Posterior vena cava (tissue), 2 donors: ENCODE results near the gene NUP58. TPM values are rescaled to one million over a fixed set of nuclear protein-coding genes. Genes with fewer than 3 reads are reported as not detected.

Experiments used
- DNase-seq: peaks from one replicate; pipeline ENCODE4 v3.0.0-alpha.2; 2020; ENCODE audit warnings: low spot score
- intact Hi-C, 2 donors: fragments of 100-400 bp; cut with DNase I; formaldehyde crosslinking; loops; one replicate each; pipeline versions ENCODE4 v1.14.1 to v1.14.2; 2022 to 2023
- long read RNA-seq, 2 donors: library from polyadenylated mRNA; unstranded; transcript quantifications; one replicate each; pipeline ENCODE4 v2.0.0, GENCODE V29; 2020 to 2021
- total RNA-seq, 2 donors: library from RNA; stranded (reverse); fragmentation: NEBNext Ultra II Directional; extraction: Animal tissue kit (Norgen Biotek cat#: 25700); gene quantifications; one replicate each; pipeline ENCODE4 v1.2.1, GENCODE V29; 2021
- donor health status: DM: yes; HTN: yes; CAD: no.
- donor health status: DM: yes; HTN: yes; CAD: no.

The NUP58 gene, protein sequence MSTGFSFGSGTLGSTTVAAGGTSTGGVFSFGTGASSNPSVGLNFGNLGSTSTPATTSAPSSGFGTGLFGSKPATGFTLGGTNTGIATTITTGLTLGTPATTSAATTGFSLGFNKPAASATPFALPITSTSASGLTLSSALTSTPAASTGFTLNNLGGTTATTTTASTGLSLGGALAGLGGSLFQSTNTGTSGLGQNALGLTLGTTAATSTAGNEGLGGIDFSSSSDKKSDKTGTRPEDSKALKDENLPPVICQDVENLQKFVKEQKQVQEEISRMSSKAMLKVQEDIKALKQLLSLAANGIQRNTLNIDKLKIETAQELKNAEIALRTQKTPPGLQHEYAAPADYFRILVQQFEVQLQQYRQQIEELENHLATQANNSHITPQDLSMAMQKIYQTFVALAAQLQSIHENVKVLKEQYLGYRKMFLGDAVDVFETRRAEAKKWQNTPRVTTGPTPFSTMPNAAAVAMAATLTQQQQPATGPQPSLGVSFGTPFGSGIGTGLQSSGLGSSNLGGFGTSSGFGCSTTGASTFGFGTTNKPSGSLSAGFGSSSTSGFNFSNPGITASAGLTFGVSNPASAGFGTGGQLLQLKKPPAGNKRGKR
- total RNA-seq, result 10 to 100 TPM; 35.1 to 35.9 TPM
- long read RNA-seq, donor 1, full-length matches to known transcripts, result 5 of 9 reads
- long read RNA-seq, donor 1, partial matches to known transcripts, result 2 of 9 reads
- long read RNA-seq, donor 1, other reads (novel, unspliced or antisense), result 2 of 9 reads
- long read RNA-seq, donor 2, full-length matches to known transcripts, result 6 of 11 reads
- long read RNA-seq, donor 2, partial matches to known transcripts, result 1 of 11 reads
- long read RNA-seq, donor 2, other reads (novel, unspliced or antisense), result 4 of 11 reads

DNA sequence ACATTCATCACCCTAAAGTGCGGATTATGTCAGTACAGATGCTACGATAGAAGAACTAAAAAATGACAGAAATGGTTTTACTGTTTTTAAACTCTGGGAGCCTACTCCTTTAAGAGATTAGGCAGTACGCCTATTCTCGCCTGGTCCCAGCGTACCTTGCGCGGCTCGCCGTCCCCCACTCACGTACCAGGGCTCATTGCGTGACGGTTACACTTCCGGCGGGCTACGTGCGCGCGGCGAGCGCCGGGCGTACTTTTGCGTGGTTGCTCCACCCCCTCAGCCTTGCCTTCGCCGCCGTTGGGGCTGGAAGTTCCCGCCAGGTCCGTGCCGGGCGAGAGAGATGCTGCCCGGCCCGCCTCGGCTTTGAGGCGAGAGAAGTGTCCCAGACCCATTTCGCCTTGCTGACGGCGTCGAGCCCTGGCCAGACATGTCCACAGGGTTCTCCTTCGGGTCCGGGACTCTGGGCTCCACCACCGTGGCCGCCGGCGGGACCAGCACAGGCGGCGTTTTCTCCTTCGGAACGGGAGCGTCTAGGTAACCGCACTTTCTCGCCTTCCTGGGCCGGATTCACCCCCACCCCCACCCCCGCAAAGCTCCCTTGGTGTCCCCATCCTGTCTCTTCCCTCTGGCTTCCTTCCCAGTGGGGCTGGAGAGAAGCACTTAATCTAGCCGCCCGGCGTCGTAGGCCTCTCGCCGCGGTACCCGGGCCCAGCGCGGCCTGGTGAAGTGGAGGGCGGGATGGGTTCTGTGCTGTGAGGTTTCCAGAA is at the start of gene NUP58:
Gene NUP58, plus strand, starts transcription at position 279 of the 767 bp plus-strand sequence. Its CDS starts 149 bp downstream, at position 428.
- intact Hi-C loops, result no loop called here
- DNase-seq, result peak; percentile 99

DNA sequence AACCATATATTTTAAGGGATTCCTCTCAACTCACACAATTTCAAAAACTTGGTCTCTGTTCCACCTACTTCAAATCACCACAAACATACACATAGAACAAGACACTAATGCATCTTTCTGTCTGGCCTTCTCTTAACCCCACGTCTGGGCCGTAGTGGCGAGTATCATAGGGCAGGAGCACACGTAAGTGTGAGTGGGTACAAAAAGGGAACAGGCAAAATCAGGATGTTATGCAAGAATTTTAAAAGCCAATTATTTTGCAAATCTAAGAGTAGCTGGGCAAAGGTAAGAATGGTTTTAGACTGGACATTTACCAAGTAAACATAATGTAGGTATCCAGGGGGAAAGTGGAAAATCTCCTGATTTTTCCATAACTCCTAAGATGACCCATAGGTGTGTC is 49.2 kb upstream of the NUP58 start:
- no peak for DNase-seq
- intact Hi-C loops, result loop anchor here in 1 of 2 donors (10.0 kb wide), 1 partner anchor 63 kb away; no protein-coding TSS in a partner anchor

DNA sequence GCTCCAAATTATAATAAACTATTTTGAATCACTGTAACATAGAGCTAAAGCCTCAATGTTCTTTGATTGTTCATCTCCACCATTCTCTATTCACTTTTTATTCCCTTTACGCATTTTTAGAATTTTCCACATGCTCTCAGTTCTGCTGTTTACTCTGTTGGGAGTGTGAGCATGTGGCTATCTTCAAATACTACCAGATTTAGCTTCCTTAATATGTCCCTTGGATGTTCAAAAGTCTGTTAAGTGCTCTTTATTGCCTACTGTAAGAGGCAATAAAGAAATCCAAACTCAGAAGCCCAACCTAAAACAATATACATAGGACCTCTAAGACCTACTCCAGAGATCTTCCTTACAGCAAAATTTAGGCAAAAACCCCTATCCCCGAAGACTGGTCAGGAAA is 48.7 kb upstream of the NUP58 start:
- no peak for DNase-seq
- intact Hi-C loops, result loop anchor here in 1 of 2 donors (10.0 kb wide), 1 partner anchor 62 kb away; no protein-coding TSS in a partner anchor

DNA sequence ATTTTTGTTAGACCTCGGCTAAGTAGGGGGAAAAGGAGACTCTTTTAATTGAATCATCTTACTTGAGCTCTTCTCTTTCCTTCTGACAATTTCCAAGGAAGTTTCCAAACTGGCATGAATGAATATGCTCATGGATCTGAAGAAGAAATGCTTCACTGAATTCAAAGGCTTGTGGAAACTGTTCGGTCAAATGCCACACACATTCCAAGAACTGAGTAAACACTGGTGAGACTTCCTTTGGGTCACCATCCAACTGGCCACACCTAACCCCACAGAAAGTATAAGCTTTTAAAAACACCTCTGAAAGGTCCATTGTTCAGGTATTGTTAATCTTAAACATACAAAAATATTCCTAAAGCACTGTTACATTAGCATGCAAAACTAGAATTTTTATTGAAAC is 47.7 kb upstream of the NUP58 start:
- intact Hi-C loops, result loop anchor here in 1 of 2 donors (10.0 kb wide), 1 partner anchor 61 kb away; no protein-coding TSS in a partner anchor

DNA sequence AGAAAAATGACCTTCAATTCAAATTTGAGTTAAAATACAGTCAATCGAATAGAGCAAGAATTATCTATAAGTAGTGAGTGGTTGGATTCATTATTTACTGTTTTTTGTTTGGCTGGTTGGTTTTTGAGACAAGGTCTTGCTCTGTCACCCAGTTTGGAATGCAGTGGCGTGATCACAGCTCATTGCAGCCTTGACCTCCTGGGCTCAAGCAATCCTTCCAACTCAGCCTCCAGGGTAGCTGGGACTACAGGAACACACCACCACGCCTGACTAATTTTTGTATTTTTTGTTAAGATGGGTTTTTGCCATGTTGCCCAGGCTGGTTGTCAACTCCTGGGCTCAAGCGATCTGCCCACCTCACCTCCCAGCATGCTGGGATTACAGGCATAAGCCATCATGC is 39.2 kb upstream of the NUP58 start:
- no peak for DNase-seq

More for the DNA sequence above, 47.7 kb upstream of the NUP58 start:
- DNase-seq, result no peak

DNA sequence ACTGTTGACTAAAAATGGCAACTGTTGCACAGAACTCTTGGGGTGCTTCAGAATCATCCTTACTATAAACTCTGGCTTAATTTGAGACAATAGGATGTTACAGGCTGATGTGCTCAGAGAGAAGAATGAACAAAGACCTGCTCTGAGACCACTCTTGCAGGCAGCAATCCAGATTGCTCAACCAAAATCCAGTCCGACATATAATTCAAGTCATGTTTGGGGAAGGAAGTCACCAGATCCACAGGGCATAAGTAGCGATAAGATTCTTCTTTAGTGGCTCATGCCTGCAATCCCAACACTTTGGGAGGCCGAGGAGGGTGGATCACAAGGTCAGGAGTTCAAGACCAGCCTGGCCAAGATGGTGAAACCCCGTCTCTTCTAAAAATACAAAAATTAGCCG is 34.7 kb upstream of the NUP58 start:
- DNase-seq, result no peak
- intact Hi-C loops, result no loop called here

More for the DNA sequence above, 39.2 kb upstream of the NUP58 start:
- intact Hi-C loops, result no loop called here

DNA sequence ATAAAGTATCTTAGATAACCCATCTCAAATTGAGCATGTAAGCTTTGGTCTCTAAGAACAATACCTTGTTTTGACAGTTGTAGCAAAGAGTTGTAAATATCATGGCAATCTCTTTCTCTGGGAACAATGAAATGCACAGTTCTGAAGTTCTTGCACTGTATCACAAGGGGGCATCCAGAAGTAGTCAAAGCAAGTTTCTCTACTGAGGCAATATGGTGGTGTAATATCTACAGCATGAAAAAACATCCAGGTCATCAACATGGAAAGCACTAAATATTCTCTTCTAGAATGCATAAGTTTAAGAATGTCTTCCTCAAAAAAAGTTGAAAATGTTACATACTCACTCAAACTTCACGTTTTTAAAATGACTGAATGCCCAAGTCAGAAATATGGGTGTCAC is 33.7 kb upstream of the NUP58 start:
- intact Hi-C loops, result no loop called here
- no peak for DNase-seq

DNA sequence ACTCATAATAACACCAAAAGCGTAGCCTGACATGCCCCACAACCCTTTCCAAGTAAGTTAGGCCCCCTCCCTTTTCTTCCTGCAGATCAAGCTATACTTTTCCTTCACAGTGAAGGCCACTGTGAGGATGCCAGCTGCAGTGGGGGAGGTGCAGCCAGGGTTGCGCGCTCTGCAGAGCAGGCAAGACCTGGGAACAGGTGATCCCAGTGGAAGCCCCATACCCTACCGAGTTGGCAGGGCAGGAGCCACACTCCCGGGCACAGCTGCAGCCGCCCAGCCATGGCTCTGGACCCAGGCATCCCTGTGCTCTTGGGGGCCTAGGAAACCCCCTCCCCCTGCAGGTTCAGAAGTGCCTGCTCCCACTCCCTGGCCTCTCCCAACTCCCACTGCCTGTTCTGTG is 32.9 kb upstream of the NUP58 start:
- intact Hi-C loops, result no loop called here
- DNase-seq, result no peak

DNA sequence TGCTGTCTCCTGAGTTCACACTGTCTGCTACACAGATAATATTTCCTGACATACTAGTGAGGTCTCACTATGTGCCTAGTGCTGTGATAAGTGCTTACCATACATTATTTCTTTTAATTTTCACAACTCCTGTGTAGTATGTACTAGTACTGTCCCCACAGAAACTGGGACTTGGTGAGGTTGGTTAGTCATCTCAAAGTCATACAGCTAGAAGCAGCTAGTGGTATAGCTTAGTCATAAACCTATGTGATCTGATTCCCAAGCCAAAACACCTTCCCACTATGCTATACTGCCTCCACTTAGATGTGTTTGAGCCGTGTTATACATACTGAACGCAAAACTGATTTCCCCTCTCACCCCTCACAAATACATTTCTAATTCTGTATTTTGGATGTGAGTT is 24.7 kb upstream of the NUP58 start:
- intact Hi-C loops, result no loop called here

DNA sequence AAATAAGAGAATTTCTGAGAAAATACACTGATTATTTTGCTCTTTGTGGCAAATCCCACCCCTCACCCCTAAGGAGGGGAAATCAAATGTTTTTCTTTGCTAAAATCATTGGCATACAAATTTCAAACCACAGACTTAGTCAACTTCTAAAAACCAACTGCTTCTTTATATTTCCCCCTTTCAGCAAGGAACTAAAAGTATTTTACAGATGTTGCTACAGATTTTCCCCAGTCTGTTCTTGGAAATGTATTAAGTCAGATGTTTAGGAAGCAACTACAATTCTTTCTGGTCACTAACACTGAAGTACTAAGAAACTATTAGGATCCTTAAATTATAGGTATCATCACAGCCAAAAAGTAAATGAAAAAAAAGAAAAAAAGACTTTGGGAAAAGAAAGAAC is 21.0 kb upstream of the NUP58 start:
- DNase-seq, result no peak
- intact Hi-C loops, result no loop called here

More for the DNA sequence above, 24.7 kb upstream of the NUP58 start:
- DNase-seq, result no peak

DNA sequence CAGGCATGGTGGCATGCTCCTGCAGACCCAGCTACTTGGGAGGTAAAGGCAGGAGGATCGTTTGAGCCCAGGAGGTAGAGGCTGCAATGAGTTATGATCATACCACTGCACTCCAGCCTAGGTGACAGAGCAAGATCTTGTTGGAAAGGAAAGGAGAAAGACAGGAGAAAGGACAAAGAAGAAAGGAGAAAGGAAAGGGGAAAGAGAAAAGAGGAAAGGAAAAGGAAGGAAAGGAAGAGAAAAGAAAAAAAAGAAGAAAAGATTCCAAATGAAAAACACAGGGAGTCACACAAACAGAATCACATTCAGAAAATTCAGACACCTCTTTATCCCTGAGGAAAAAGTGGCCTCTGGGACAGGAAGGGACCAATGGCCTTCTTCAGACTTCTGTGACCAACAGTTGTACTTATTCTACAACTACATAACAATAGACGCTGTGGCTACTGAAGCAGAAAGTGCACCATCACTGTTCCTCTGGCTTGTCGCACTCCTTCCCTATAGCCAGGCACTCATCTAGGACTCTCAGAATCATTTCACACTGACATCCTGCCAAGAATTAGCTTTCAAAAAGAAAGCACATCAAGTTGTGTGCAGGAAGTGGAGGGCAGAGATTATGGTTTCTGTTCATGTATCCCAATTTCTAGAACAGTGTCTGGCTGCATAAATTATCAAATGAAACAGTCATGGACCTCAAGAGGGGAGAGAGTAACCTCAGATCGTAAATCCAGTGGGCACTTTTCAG is 20.1 kb upstream of the NUP58 start:
- intact Hi-C loops, result no loop called here
- no peak for DNase-seq

DNA sequence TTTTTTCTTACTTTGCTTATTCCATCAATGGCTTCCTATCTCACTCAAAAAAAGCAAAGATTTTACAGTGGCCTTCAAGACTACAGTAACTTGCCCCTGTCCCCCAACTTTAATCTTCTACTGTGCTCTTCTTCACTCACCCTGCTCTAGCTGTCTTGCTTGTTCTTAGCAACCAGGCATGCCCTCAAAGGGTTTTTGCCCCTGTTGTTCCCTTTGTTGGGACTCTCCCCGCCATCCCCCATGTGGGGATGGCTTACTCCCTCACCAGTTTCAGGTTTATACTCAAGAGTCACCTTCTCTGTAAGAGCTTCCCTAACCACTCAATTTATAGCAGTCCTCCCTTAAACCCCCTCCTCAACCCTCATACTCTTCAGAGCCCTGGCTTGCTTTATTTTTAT is 19.5 kb upstream of the NUP58 start:
- DNase-seq, result no peak
- intact Hi-C loops, result no loop called here

DNA sequence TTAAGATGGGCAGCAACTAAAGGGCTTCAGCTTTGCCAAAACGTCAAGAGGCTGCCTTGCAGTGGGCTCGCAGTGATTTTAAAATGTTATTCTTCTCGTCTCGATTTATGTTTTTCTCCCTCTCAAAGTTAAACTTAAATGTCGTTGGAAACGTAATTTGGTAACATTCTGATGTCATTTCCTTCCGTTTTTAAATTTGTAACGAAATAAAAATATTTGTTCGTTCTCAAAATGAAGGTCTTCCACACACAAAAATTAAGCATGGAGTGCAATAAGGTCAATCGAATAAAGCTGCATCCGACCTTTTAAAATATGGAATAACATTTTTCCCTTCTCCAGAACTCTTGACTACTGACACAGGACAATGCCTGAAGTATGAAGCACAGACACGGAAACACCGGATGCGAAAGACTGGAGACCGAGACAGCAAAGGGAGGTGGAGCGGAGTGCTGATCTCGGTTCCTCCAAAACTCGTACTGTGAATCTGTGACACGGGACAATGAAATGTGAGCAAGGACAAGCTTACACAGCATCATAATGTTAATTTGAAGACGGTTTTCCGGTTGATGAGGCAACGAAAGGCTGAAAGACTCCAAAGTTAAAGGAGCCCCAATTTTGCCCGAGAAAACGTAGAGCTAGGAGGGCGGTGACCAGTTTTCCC is 15.0 kb upstream of the NUP58 start:
- DNase-seq, result peak; percentile 73
- intact Hi-C loops, result no loop called here

DNA sequence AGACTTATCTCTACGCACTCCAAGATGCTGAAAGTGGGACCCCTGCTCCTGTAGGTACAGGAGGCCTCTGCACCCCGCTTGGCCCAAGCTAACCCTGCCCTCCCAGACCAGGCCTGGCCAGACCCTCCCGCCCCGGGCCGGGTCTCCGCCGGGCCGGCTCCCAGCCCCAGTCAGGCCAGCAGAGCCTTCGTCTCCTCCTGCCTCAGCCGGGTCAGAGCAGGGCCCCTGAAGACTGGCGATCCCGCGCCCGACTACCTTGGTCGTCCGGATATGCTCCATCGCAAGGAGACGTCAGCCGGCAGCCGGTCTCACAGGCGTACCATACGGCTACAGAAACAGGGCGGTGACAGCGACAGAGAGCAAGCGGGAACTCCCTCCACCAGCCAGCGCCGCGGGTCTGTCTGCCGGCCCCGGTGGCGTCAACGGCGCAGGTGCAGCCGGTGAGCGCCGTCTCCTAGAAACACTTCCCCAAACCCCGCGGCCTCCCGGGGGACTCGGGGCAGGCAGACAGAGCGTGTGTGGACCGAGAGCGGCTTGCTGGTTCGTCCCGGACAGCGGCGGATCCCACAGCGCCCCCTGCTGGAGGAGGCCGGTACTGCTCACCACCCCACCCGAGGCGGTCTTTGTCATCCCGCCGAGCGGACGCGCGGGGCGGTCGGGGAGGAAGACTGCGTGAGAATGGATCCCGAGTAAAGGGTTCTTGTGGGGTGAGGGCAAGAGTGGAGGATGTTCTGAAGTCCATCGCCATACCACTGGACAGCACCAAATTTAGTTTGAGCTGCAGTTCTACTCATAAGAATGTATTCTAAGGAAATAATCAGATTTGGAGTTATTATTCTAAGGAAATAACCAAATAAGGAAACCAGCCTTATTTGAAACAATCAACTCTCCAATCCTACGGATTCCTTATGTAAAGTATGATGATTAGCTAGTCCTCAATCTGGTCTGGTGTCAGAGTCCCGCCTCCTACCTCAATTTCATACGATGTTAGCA is 14.2 kb upstream of the NUP58 start, which contains the start of gene MTMR6:
Gene MTMR6, minus strand, starts transcription at position 520 of the 993 bp plus-strand sequence. Its CDS starts 241 bp downstream, at position 279.
- intact Hi-C loops, result no loop called here
- DNase-seq, result peak; percentile 98

DNA sequence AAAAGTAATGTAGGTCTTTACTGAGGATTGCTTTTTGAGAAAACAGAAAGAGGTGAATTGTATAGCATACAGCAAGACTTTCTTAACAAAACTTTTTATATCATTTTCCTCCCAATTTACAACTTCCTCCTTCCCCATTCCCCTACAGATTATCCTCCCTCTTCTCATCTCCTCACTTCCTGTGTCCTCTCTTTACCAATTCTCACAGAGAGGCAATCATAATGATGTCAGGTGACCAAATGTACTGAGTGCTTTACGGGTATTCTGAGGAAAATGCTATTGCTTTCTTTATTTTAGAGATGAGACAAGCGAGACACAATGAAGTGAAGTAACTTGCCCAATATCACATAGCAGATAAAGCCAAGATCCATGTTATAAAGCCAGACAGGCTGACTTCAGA is 12.5 kb upstream of the NUP58 start:
- intact Hi-C loops, result no loop called here
- no peak for DNase-seq

DNA sequence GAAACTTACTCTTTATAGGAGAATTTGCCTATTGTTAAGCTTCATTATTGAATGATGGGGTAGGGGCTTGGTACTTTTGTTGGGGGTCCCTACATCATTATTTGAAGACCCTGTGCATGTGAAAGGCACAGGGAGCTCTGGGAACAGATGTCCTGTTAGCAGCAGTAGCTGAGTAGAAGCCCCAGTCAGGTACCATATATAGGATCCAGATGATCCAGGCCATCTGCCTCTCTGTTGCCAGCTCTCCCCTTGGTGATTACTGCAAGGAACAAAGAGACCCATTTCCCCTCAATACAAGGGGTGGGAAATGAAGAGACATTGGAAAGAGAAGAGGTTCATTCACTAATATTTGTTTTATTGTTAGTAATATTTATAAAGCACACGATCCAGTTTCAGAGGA is 9.7 kb upstream of the NUP58 start:
- no peak for DNase-seq
- intact Hi-C loops, result no loop called here

DNA sequence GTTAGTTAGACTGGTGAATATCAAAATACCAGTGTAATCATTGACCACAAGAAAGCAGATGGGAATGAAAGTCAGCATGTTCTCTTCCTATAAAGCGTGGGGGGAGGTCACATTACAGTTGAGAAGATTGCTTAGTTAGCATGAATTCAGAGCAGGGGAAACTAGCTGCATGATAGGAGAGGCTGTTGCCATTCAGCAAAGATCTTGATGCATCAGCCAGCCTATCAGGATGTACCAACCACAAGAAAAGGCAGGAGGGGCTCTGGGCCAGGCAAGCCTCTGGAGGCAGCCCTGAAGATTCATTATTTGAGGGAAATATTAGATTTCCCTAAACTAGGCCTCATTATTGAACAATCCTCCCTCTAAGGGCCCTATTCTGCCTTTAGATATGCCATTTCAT is 9.1 kb upstream of the NUP58 start:
- intact Hi-C loops, result no loop called here
- DNase-seq, result no peak
